VCaP (cell line): Measurements from ENCODE around the gene RPS13.
A peak's percentile ranks its signal among the peaks of the same experiment; 100 is the strongest.
"Not testable (repeated sequence)": the region's sequence is repeated elsewhere in the genome, so short reads cannot be mapped to it uniquely, and the experiment has no call there.

Experiments used
- H3K27ac ChIP-seq: fragments of 450-650 bp; 2 replicates; pipeline ENCODE4 v1.5.1; 2017
- TF ChIP-seq, protein P1 (sequence below): fragments of 450-650 bp; conservative IDR thresholded peaks from 2 replicates; pipeline ENCODE4 v1.5.1; 2017; ENCODE audit warnings: mild to moderate bottlenecking, moderate library complexity

The RPS13 gene

DNA sequence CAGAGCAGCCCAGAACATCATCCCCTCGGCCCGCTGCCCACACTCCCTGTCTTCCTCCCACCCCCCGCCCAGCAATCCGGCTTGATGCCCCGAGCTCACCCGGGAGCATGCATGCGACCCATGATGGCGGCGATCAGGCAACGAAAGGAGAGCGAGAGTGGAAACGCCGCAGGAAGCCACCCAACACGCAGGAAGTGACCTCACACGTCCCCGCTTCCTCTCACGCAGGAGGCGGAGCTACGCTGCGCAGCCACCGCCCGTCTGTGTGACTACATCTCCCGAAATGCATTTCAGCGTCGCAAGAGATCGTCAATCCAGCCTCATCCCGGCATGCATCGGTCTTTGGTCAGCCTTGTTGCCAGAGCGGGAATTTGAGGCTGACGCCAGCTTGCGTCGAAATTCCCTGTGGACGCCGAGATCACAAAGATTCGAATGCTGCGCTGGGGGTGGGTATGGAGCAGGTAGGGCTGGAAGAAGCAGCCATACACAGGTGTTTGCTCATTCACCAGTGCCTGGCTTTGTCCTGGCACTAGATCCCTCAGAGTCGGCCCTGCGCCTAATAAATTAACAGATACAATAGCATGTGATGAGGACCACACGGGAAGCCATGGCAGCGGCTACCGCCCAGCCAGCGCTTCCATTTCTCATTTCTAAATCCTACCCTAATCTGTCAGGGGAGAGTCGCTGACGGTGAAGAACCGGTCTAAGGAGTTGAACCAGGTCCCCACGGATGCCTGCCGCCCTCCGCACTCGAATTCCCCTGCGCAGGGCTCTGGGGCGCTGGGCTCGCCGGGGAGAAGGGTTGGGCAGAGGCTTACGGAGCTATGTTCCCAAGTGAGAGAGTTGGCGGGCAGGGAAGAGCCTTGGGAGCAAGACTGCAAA, at the start of gene RPS13:
TSS of gene RPS13 (minus strand) at position 148 of the 882 bp plus-strand sequence. CDS start at position 122, 26 bp downstream.
- TF ChIP-seq, protein P1, sequence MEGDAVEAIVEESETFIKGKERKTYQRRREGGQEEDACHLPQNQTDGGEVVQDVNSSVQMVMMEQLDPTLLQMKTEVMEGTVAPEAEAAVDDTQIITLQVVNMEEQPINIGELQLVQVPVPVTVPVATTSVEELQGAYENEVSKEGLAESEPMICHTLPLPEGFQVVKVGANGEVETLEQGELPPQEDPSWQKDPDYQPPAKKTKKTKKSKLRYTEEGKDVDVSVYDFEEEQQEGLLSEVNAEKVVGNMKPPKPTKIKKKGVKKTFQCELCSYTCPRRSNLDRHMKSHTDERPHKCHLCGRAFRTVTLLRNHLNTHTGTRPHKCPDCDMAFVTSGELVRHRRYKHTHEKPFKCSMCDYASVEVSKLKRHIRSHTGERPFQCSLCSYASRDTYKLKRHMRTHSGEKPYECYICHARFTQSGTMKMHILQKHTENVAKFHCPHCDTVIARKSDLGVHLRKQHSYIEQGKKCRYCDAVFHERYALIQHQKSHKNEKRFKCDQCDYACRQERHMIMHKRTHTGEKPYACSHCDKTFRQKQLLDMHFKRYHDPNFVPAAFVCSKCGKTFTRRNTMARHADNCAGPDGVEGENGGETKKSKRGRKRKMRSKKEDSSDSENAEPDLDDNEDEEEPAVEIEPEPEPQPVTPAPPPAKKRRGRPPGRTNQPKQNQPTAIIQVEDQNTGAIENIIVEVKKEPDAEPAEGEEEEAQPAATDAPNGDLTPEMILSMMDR, result no peak
- H3K27ac ChIP-seq, result peak within 1 kb of the TSS; percentile 89

DNA sequence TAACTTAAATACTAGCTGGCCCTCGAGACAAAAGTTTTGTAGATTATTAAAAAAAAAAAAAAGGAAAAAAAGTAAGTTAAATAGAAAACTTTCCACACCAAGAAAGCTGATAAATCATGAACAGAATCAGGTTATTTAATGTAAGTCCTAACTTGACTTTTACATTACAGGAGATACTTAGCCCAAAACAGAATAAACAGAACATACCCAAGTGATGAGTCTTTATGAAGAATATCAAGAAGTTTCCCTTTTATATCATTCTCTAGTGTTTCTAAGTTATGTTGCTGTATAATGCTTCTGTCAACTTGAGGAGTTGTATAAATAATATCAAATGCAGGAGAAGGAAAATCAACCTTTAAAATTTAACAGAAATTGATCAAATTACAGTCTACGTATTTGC, 44.5 kb upstream of the RPS13 start:
- no peak overlapping the region for H3K27ac ChIP-seq
- TF ChIP-seq, protein P1, result no peak

DNA sequence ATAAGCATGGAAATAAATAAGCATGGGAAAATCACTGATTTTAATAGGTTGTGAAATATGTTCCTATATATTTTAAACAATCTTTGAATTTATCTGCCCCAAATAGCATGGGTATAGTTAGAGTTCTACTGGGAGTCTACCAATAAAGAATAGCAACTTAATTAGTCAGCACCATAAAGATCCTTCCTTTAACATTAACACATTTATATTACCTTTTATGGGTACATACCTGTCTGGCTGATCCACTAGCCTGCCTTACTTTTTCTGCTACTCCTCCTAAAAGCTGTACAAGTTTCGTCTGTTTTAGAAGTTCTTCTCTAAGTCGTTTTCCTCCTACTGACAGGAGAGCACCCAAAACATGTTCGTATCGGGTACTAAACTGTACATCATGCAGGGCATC, 39.8 kb upstream of the RPS13 start:
- no peak overlapping the region for H3K27ac ChIP-seq
- TF ChIP-seq, protein P1, result no peak

- TF ChIP-seq, protein P1, result no peak
- no peak overlapping the region for H3K27ac ChIP-seq
These were observed 38.6 kb upstream of the RPS13 start for GRCh38 chr11:17116117-17116516.

DNA sequence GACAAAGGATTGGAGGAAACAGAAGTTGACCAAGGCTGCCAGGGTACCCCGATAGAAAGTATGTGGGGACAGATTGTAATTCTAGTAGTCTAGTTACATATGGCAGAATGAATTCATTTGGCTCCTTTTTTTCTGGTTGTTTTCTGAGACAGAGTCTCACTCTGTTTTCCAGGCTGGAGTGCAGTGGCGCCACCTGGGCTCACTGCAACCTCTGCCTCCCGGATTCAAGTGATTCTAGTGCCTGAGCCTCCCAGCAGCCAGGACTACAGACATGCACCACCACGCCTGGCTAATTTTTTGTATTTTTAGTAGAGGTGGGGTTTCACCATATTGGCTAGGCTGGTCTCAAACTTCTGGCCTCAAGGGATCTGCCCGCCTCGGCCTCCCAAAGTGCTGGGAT, 30.3 kb upstream of the RPS13 start:
- not testable (repeated sequence) for H3K27ac ChIP-seq
- TF ChIP-seq, protein P1, result peak; percentile 60

GRCh38 chr11:17105404-17106040, 28.1 kb upstream of the RPS13 start:
- not testable (repeated sequence) for H3K27ac ChIP-seq

GRCh38 chr11:17102462-17102861, 25.0 kb upstream of the RPS13 start:
- TF ChIP-seq, protein P1, result no peak
- no peak overlapping the region for H3K27ac ChIP-seq

DNA sequence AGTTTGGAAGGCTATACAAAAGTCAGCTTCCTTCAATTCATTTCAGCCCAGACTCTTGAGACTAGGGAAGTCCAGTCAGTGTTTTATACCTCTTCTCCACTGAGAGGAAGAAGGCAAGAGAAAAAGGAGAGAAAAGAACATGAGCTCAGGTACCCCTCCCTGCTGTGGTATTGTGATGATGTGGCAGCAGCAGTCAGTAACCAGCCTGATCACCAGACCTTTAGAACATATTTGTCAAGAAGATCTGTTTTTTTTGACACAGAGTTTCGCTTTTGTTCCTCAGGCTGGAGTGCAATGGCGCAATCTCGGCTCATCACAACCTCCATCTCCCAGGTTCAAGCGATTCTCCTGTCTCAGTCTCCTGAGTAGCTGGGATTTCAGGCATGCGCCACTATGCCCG, 21.2 kb upstream of the RPS13 start:
- H3K27ac ChIP-seq, result no peak overlapping the region
- TF ChIP-seq, protein P1, result no peak
